Mammary epithelial cell (primary cell): ENCODE results near the gene NEK5.

Experiments used
- CTCF ChIP-seq, 2 donors: IDR thresholded peaks in 1 of 2; conservative IDR thresholded peaks in 1 of 2; 2 replicates each; pipeline ENCODE4 v1.5.1; 2011 to 2012; ENCODE audit warnings: inconsistent platforms in 2 of 2, low read length in 2 of 2, mild to moderate bottlenecking in 2 of 2, control low read depth in 1 of 2, low read depth in 1 of 2; ENCODE audit not compliant: insufficient read depth in 1 of 2; ENCODE audit errors: extremely low read depth in 1 of 2
- EZH2 ChIP-seq: IDR thresholded peaks from 2 replicates; pipeline ENCODE4 v1.6.1; 2012; ENCODE audit warnings: low read length, inconsistent platforms, borderline replicate concordance

- TF ChIP-seq CTCF (conservative IDR thresholded peaks at IDR 0.05 in 1 of 2, IDR thresholded peaks at IDR 0.05 in 1 of 2; ENCODE audit: extremely low read depth in 1 of 2, insufficient read depth in 1 of 2, low read depth in 1 of 2, low read length in 2 of 2) (no peak), EZH2 (no peak)
Measured at GRCh38 chr13:52165411-52165810, 36.5 kb upstream of the NEK5 start.
